ENCODE data around the gene ZSWIM1. TPM values are rescaled to one million over a fixed set of nuclear protein-coding genes. Genes with fewer than 3 reads are reported as not detected.

Gene ZSWIM1
- total and polyA plus RNA-seq, 2 of the 13 experiments (the other 11 are each of a cell fraction or from before 2014, with no cell fraction given), result 9.5 to 11.7 TPM

DNA sequence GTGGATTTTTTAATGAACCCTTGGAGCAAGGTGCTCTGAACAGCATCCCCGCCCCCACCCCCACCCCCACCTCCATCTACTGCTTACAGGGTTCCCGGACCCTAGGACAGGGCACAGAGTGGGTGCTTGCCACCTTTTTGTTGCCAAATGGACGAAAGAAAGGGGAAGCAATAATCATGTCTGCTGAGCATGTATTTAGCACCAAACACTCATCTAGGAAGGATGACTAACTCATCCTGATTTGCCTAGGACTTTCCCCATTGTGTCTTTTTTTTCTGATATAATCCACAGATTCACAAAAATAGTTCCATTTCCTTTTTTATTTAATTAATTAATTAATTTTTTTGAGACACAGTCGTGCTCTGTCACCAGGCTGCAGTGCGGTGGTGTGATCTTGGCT is 32.1 kb downstream of the ZSWIM1 start (continued):
- no peak for TF ChIP-seq EHMT2 (IDR thresholded peaks at IDR 0.05; ENCODE audit: borderline replicate concordance, low read depth, low read length)

DNA sequence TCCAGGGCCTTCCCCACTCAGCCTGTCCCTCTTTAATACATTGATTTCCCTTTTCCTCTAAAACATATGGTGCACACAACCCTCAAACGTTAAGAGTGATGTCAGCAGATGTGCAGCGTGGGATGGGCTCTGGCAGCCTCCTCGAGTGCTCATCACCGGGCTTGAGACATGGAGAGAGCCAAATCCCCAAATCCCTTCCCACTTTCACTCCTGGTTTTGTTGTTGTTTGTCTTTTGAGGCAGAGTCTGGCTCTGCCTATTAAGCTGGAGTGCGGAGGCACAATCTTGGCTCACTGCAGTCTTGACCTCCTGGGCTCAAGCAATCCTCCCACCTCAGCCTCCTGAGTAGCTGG is 36.7 kb downstream of the ZSWIM1 start:
- no peaks in the 10 kb centered on the region for H4K20me1 ChIP-seq (ENCODE audit: insufficient read depth, low read length)
- no peak overlapping the region for H2AFZ ChIP-seq (ENCODE audit: low read length)
- intact Hi-C loops (cut with micrococcal nuclease; ENCODE audit: unreplicated experiment), result no loop called here
- no peak overlapping the region for H3K27ac ChIP-seq (ENCODE audit: extremely low read length, insufficient read depth, low read length)
- peak overlapping the region in 1 of 3 experiments; percentile 9; a peak in 1 of 6 replicates for H3K4me3 ChIP-seq (replicated peaks in 1 of 3; ENCODE audit: insufficient read depth in 1 of 3, low read depth in 2 of 3, low read length in 3 of 3)
- BruUV-seq (replicated peaks), result no TSS peak
- ChIA-PET CTCF (ENCODE audit: low intra/inter-chr PET ratio, low total read pairs) (no interaction called here), POLR2A (interaction anchor here (1.1 to 5.0 kb wide), 10 partner anchors 8 to 84 kb away, joined by 4 to 78 read pairs (median 8); partner anchors contain the start of genes CTSA, NEURL2, PCIF1 and PLTP)
- DNase-seq (ENCODE audit: low spot score), result no peak
- H3K9ac ChIP-seq (ENCODE audit: insufficient read depth, low read depth, low read length), result no peak overlapping the region
- ATAC-seq, result no peak; the same call in 2 of the 3 replicates
- in situ Hi-C loops (cut with HindIII; ENCODE audit: extremely low pct_ligation_motif_present, low pct_unique_long_range_greater_than_20kb), result no loop called here
- H3K4me1 ChIP-seq (ENCODE audit: insufficient read depth, low read length), result peaks cover 72% of the 10 kb centered on the region
- no peaks in the 10 kb centered on the region for H3K36me3 ChIP-seq (replicated peaks in 1 of 2; ENCODE audit: control insufficient read depth in 1 of 2, insufficient read depth in 2 of 2, low read length in 2 of 2)
- H3K4me2 ChIP-seq (ENCODE audit: low read depth, low read length), result peak overlapping the region; percentile 48
- FAIRE-seq, result no peak
- no peaks in the 10 kb centered on the region for H3K79me2 ChIP-seq (ENCODE audit: insufficient read depth, low read length)
- H3K27me3 ChIP-seq (ENCODE audit: control insufficient read depth in 1 of 2, insufficient read depth in 2 of 2, low read length in 2 of 2), result peaks cover 0 to 8% of the 10 kb centered on the region in 2 experiments; a peak in 2 of 5 replicates
- H3K9me3 ChIP-seq (ENCODE audit: low read length), result no peaks in the 10 kb centered on the region
- WGBS (ENCODE audit: low lambda C conversion rate), result 21% methylated on average over 5 of the region's 5 CpGs
- 0 out of 2 replicates have a peak, but pooled peaks have one; percentile 80 for TF ChIP-seq ZNF737 (CRISPR knock-in tag; IDR thresholded peaks at IDR 0.05; ENCODE audit: borderline replicate concordance)
- no peak for TF ChIP-seq HNF4G (IDR thresholded peaks at IDR 0.05; ENCODE audit: borderline replicate concordance, low read depth, low read length)
- TF ChIP-seq HNF4G (CRISPR knock-in tag; IDR thresholded peaks at IDR 0.05; ENCODE audit: borderline replicate concordance, low read depth), result no peak
- no peak for TF ChIP-seq RORA (CRISPR knock-in tag; IDR thresholded peaks at IDR 0.05)
- TF ChIP-seq ZNF775 (CRISPR knock-in tag; IDR thresholded peaks at IDR 0.05; ENCODE audit: borderline replicate concordance), result no peak
- TF ChIP-seq, protein P1, sequence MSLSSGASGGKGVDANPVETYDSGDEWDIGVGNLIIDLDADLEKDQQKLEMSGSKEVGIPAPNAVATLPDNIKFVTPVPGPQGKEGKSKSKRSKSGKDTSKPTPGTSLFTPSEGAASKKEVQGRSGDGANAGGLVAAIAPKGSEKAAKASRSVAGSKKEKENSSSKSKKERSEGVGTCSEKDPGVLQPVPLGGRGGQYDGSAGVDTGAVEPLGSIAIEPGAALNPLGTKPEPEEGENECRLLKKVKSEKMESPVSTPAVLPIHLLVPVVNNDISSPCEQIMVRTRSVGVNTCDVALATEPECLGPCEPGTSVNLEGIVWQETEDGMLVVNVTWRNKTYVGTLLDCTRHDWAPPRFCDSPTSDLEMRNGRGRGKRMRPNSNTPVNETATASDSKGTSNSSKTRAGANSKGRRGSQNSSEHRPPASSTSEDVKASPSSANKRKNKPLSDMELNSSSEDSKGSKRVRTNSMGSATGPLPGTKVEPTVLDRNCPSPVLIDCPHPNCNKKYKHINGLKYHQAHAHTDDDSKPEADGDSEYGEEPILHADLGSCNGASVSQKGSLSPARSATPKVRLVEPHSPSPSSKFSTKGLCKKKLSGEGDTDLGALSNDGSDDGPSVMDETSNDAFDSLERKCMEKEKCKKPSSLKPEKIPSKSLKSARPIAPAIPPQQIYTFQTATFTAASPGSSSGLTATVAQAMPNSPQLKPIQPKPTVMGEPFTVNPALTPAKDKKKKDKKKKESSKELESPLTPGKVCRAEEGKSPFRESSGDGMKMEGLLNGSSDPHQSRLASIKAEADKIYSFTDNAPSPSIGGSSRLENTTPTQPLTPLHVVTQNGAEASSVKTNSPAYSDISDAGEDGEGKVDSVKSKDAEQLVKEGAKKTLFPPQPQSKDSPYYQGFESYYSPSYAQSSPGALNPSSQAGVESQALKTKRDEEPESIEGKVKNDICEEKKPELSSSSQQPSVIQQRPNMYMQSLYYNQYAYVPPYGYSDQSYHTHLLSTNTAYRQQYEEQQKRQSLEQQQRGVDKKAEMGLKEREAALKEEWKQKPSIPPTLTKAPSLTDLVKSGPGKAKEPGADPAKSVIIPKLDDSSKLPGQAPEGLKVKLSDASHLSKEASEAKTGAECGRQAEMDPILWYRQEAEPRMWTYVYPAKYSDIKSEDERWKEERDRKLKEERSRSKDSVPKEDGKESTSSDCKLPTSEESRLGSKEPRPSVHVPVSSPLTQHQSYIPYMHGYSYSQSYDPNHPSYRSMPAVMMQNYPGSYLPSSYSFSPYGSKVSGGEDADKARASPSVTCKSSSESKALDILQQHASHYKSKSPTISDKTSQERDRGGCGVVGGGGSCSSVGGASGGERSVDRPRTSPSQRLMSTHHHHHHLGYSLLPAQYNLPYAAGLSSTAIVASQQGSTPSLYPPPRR (CRISPR knock-in tag; IDR thresholded peaks at IDR 0.05; ENCODE audit: borderline replicate concordance), result no peak
- no peak for TF ChIP-seq DR1 (CRISPR knock-in tag; IDR thresholded peaks at IDR 0.05)
- TF ChIP-seq, protein P2, sequence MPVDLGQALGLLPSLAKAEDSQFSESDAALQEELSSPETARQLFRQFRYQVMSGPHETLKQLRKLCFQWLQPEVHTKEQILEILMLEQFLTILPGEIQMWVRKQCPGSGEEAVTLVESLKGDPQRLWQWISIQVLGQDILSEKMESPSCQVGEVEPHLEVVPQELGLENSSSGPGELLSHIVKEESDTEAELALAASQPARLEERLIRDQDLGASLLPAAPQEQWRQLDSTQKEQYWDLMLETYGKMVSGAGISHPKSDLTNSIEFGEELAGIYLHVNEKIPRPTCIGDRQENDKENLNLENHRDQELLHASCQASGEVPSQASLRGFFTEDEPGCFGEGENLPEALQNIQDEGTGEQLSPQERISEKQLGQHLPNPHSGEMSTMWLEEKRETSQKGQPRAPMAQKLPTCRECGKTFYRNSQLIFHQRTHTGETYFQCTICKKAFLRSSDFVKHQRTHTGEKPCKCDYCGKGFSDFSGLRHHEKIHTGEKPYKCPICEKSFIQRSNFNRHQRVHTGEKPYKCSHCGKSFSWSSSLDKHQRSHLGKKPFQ (CRISPR knock-in tag; IDR thresholded peaks at IDR 0.05; ENCODE audit: insufficient replicate concordance), result no peak
- TF ChIP-seq, protein P3, sequence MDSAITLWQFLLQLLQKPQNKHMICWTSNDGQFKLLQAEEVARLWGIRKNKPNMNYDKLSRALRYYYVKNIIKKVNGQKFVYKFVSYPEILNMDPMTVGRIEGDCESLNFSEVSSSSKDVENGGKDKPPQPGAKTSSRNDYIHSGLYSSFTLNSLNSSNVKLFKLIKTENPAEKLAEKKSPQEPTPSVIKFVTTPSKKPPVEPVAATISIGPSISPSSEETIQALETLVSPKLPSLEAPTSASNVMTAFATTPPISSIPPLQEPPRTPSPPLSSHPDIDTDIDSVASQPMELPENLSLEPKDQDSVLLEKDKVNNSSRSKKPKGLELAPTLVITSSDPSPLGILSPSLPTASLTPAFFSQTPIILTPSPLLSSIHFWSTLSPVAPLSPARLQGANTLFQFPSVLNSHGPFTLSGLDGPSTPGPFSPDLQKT (CRISPR knock-in tag; IDR thresholded peaks at IDR 0.05; ENCODE audit: borderline replicate concordance), result no peak
- TF ChIP-seq, protein P4, sequence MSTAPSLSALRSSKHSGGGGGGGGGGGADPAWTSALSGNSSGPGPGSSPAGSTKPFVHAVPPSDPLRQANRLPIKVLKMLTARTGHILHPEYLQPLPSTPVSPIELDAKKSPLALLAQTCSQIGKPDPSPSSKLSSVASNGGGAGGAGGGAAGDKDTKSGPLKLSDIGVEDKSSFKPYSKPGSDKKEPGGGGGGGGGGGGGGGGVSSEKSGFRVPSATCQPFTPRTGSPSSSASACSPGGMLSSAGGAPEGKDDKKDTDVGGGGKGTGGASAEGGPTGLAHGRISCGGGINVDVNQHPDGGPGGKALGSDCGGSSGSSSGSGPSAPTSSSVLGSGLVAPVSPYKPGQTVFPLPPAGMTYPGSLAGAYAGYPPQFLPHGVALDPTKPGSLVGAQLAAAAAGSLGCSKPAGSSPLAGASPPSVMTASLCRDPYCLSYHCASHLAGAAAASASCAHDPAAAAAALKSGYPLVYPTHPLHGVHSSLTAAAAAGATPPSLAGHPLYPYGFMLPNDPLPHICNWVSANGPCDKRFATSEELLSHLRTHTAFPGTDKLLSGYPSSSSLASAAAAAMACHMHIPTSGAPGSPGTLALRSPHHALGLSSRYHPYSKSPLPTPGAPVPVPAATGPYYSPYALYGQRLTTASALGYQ (CRISPR knock-in tag; IDR thresholded peaks at IDR 0.05), result no peak
- 0 out of 2 replicates have a peak, but pooled peaks have one; percentile 46 for TF ChIP-seq ZNF598 (CRISPR knock-in tag; IDR thresholded peaks at IDR 0.05; ENCODE audit: borderline replicate concordance)
